GM21737 (cell line): Measurements from ENCODE around the gene PLVAP.

Source experiments
- ATAC-seq: cut with Tn5 transposase; IDR thresholded peaks from one replicate; pipeline ENCODE4 v1.9.1; 2021; ENCODE audit warnings: mild to moderate bottlenecking, moderate library complexity; ENCODE audit not compliant: unreplicated experiment

PLVAP gene

DNA sequence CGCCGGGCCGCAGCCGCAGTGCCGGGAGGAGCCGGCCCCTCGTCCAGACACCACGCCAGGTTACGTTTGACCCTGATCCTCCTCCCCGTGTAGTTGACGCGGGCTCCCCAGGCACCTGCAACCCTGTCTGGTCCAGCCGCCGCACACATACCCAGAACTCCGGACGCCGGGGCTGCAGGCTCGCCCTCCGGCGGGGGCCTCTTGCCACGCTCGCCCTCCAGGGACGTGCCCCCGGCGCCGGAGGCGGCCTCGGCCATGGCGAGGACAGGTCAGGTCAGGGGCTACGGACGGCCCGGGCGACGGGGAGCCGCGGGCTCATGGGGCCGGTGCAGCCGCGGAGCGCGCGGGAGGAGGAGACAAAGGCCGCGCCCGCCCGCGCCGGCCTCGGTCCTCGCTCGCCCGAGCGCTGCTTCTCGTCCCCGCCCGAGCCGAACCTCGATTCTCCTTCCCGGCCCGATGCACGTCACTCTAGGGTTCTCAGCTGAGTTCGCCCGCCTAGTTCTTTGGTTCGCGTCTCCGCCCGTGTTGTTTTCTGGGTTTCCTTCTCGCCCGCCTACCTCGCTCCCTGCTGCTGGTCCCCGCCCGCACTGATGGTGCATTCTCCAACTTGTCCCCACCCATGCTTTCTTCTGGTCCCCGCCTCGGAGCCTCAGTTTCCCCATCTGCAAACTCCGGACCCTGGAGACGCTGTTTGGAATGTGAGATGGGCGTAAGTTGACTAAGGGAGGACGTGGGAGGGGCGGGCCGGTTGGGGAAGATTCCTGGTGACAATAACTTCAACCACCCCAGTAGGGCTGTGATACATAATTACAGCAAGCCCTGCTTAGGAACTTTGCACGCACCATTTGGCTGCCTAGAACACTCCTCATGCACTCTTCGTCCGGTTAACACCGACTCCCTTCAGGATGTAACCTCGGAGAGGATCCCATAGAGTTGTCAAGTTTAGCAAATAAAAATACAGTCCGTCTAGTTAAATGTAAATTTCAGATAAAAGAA is 42.4 kb downstream of the PLVAP start, which contains the start of gene ANO8:
Gene ANO8, minus strand, starts transcription at position 442 of the 996 bp plus-strand sequence. Its CDS starts 185 bp downstream, at position 257.
- ATAC-seq, result peak; percentile 43

DNA sequence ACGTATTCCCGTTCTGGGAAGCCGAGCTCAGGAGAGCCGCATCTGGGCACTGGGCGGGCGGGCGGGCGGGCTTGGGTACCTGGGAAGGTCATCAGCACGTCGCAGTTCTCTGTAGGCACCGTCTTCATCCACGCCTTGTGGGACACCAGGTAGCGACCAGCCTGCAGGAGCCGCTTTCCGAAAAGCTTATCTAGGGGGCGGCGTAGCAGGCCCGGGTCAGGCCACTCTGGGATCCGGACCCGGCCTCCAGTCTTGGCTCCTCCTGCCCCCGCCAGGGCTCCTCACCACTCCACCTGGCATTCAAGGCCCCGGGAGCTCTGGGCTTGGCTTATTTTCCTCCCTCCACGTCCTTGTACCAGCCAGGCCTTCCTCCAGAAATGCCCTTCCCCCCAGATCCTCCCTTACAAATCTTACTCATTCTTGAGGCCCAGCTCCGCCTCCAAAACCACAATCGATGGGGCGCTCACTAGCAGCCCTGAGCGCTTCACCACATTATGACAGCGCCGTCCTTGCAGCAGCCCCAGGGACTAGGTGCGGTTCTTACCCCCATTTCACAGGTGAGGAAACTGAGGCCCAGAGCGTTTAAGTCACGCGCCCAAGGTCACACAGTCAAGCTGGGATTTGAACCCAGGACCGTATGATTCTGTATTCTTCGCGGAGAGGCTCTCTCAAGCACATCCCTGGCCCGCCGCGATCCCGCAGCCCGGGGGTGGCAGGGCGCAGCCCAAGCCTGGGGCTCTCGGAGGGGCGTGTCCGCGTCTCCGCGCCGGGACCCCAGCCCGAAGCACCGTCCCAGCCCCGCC is 43.3 kb downstream of the PLVAP start:
- ATAC-seq, result no peak

DNA sequence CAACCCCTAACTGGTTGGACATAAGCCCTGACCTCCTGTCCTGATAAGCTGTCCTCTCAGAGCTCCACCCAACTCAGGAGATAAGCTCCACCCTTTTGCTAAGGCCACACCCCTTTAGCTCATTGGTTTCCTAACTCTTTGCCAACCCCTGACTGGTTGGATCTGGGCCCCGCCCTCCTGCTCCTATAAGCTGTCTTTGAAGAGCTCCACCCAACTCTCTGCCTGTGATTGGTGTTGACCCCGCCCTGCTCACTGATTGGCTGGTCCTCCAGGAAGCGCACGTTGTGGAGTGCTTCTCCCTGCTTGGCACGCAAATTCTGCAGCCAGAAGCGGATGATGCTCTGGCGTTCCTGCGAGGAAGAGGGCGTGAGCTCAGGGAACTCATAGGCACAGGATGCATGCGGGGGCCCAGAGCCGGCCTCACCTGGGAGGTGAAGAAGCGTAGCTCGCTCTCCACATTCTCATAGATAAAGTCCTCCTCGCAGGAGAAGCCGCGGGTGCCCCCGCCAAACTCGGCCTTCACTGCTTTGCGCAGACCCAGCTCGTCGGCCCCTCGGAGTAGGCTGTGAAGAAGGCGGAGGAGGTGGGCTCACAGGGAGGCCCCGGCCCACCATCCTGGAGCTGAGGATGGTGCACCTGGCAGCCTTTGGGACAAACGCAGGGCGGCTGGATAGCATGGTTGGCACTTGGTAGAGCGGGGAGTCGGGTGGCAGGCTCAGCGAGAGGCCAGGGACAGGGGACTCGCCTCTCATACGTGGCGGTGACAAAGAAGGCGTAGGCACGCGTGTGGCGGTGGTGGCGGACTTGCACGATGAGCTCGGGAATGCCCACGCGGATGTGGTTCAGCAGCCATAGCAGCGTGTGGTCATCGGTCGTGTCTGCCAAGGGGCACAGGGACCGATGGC is 44.2 kb downstream of the PLVAP start:
- no peak for ATAC-seq

DNA sequence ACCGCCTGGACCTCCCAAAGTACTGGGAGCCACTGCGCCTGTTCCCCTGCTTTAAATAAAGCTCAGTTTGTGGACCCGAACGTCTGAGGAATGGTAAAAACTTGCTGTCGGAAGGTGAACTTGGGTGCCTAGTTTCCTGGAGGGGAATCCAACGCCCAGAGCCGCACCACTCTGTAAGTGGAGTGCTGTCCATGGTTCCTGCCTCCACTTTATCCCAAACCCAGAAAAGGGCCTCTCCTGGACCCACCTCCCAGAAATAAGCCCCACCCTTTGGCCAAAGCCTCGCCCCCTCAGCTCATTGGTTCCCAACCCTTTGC is 44.8 kb downstream of the PLVAP start:
- ATAC-seq, result no peak

DNA sequence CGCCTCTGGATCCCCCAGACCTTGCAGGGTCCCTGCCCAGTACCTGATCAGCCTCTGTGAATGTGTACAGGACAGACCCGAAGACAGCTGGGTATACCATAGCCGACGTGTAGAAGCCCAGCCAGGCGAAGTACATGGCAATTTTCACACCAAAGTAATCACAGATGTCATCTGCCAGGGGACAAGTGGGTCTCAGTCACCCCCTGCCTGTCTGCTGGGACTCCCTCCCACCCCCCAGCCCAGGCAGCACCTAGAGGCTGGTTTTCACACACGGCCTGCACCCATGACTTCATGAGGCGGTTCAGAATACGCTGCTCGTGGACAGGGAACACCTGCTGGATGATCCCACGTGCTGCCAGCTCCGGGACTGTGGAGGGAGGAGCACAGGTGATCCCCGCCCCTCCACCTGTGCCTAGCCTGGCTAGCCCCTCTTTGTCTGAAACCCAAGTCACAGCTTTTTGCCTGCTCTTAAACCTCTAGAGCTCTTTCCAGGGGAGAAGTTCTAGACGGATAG is 46.0 kb downstream of the PLVAP start:
- ATAC-seq, result no peak

DNA sequence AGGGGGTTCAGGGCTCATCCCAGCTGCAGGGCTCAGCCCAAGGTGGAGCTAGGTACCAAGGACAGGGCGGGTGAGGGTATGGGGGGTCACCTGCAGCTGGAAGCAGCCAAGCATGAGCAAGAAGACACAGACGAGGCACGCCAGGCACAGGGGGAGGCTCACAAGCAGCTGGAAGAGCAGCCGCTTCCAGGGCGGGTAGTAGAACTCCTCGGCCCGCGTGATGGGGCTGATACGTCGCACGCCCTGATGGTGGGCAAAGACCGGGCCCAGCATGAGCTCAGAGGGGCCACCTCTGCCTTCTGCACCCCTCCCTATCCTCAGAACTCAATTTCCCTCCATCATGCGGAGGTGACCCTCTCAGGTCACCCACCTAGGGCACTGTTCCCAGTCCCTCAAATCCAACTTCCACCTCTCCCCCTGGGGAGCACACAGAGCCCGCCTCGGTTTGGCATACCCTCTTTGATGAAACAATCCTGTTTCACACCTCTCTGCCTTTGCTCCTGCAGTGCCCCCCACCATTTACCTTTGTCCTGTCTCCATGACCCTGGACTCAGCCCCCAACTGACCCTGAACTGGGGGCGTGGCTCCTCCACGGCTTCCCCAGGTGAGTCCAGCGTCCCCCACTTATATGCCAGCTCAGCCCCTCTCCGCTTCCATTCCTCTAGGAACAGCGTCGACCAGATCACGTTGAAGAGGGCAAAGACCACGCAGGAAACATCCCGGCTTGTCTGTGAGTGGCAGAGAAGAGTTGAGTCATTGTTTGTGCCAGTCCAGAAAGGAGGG is 46.7 kb downstream of the PLVAP start:
- ATAC-seq, result no peak

DNA sequence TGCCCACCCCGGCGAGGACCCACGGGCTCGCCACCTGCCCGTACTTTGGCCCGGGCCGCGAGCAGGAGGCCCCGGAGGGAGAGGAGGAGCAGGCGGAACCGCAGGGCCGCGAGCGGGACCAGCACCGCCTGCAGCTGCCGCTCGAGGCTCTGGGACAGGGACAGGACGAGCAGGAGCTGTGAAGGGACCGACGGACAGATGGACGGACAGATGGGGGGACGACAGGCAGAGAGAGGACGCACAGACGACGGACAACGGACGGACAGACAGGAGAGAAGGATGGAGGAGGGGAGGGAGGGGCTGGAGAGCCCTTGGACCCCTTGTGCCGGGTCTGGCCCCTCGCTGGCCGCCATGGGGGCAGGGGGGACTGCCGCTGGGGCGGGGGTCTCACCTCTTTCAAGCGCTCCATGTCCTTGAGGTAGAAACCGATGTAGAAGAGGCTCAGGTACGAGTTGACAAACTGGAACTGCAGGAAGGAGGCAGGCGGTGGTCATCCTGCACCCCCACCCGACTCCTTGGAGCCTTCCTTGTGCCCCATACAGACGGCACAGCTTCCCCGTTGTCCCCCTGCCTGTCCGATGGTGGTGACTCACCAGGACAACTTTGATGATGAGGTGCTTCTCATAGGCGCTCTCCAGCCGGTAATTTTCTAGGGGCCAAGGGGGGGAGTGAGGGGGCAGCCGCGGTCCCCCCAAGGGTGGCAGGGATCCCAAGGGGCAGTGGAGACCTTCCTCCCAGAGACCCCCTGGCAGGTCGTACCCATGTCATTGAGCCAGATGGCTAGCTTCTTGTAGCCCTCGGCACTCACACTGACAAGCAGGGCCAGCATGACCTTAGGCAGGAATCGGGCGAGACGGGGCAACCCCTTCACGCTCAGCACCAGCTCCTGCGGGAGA is 47.5 kb downstream of the PLVAP start:
- ATAC-seq, result no peak

DNA sequence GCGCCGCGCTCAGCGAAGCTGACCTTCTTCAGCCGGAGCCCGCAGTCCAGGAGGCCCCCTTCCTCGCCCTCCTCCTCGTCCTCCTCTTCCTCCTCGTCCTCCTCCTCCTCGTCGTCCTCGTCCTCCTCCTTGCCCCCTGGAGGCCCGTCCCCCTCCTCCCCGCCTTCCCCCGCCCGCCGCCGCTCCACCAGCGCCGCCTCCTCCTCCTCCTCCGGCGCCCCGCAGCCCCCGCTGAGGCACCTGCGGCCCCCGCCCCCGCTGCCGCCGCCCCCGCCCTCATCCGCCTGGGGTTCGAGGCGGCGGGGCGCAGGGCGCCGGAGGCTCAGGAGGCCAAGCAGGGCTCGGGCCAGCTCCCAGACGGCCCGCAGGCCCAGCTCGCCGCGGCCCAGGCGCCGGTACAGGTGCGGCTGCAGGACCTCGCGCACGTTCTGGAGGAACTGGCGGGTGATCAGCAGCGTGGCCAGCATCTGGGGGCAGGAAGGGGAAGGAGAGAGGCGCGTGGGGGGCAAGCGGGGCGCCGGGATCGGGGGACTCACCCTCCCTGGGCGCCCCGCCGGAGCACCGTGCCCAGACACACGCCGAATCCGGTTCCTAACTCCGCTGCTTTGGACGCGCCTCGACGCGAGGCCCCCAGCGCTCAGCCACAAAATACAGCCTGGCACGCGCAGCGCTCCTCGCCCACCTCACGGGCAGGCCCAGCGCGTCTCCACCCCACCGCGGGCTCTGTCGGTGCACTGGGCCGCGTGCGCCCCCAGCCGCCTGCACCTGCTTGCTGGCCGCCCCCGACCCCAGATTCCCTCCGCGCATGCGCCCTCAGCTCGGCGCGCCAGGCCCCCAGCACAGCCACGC is 48.4 kb downstream of the PLVAP start:
- ATAC-seq, result no peak

DNA sequence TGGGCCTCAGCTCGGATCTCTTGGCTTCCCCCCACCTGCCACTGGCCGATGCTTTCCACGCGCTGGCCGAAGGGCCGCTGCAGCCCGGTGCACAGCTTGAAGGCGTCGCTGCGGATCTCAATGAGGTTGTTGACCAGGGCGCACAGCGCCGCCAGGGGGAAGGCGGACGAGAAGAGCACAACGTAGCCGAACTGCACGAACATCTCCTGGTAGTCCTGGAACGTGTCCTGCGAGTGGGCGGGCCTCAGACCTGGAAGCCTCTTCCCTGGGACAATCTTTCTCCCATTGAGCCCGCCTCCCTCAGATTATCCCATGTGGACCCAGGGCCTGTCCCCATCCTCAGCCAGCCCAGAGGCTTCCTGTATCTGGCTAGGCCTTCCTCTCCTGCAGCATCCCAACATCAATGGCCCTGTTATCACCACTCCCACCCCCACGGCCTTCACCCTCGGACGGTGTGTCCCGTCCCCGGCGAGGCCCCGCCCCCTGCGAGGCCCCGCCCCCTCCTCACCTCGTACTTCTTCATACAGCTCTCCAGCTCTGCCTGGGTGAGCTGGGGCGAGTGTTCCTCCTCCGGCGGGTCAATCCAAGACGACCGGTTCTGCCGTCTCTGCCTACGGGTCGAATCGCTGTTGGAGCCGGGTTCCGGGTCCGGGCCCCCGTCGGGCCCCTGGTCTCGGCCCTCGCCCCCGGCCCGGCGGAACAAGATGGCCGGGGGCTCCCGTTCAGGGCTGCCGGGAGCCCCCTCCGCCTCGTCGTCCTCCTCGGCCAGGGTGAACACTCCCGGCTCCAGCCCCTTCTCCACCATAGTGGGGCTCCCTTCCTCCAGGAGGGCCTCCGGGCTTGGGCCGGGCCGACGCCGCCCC is 49.3 kb downstream of the PLVAP start:
- no peak for ATAC-seq

DNA sequence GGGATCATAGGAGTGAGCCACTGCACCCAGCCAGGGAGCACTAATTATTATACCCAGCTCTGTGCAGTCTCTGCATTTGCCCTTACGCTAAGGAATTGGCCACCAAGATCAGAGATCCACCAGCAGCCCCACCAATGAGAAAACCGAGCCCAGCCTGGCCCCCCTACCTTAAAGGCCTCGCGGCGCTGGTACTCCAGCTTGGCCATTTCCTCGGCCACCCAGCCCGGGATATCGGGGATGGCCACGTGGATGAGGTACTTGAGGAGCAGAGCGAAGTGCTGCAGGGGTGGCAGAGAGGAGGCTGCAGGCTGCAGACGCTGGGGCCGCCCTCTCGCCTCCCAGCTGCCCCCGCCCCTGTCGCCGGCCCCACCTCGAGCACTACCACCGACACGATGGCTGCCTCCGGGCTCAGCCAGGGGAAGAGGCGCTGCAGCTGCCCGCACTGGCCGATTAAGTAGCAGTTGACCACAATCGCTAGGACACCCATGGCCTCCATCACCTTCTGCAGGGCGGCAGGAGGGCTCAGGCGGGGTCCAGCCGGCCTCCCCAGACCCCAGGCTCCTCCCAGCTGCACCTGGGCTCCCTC is 50.0 kb downstream of the PLVAP start:
- no peak for ATAC-seq

DNA sequence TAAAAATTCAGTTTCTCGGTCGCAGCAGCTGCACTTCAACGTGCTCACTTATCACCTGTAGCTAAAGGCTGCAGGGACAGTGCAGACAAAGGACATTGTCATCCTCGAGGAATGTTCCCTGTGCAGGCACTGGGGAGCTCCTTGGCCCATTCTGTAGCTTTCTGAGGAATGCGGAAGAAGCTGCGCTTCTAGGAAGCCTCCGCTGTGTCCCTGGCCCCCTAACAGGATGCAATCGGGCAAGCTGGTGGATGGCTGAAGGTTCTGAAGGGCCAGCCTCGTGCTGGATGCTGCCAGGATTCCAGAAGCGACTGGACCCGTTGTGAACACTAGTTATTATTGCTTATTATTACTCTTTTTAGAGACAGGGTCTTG is 50.6 kb downstream of the PLVAP start:
- no peak for ATAC-seq

DNA sequence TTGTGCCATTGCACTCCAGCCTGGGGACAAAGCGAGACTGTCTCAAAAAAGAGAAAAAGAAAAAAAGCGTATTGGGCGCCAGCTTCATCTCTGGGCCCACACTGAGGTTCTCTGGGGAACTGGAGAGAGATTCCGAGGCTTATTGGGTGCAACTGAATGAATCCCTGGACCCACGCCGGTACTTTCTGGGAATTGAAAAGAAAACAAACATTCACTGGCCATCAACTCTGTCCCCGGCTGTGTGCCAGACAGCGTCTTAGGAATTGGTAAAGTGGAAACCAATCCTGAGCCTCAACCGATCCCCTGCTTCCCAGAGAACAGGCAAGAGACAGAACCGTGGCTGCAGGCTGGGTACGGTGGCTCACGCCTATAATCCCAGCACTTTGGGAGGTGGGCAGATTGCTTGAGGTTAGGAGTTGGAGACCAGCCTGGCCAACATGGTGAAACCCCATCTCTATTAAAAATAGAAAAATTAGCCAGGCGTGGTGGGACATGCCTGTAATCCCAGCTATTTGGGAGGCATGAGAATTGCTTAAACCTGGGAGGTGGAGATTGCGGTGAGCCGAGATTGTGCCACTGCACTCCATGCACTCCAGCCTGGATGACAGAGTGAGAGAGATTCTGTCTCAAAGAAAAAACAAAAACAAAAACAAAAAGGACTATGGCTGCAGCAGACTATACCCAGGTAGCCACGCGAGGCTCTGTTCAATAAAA is 51.1 kb downstream of the PLVAP start:
- ATAC-seq, result no peak

DNA sequence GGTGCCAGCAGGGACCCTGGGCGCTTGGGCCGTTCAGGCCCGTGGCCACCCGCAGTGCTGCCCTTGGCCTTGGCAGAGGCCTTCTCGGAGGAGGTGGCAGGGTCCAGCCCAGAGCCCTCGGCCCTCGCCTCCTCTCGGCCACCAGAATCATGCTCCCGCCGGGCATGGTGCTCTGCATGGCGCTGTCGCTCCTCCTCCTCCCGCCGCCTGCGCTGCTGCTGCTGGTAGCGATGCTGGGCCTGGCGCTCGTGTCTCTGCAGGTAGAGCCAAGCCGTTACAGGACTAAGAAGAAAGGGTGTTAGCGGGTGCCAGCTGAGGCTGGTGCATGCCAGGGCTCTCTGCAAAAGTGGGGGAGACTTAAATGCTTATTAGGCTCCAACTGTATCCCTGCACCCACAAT is 52.0 kb downstream of the PLVAP start:
- no peak for ATAC-seq

DNA sequence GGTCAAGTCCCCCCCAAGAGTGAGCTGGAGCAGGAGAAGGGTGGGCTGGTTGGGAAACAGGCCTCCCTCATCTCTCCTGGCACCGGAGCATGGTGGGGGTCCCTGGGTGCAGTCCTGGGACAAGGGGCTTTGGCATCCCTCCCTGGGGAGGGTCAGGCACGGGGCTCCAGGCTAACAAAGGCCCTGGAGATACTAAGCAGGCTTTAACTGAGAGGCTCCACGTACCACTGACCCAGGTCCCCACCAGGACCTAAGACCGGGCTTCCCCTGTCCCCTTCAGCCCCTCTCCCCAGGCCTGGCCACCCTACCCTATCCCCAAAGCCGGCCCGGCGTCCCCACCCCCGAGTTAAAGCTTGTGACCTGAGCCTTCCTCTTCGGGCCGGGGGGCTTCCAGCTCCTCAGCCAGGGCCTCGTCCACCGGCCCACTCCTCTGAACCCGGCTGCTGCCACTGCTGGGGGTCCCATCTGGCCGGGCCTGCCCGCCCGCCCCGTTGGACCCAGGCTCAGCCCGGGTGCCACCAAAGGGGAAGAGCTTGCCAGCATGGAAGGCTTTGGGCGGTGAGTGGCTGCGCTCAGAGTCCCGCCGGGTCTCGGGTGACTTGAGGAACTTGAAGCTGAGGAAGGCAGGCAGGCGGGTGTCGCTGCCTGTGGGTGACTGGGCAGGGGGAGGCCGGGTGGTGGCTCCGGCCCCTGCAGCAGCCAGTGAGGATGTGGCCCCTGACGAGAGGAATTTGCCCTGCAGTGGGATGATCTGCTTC is 52.6 kb downstream of the PLVAP start:
- ATAC-seq, result no peak

DNA sequence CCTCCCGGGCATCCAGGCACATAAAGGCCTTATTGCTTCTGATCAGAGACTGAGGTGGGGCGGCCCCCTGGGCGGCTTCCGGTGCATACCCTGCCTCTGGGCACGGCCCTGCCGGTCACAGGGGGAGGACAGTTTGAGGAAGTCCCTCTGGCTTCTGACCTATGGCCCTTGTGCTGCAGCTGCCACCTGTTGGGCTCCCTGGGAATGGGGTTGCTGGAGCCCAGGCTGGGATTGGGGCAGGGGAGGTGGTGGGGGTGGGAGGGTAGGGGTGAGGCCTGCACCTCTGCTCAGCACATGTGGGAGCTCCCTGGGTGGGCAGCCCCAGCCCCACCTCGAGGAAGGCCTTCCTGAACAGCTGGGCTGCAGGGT is 53.2 kb downstream of the PLVAP start:
- no peak for ATAC-seq
